ENCODE data around the gene PERP.

GRCh38 chr6:138044972-138045371 lies 62.2 kb downstream of the PERP start:
- no peak for TF ChIP-seq CTCF (IDR thresholded peaks at IDR 0.05)
- TF ChIP-seq POLR2A (IDR thresholded peaks at IDR 0.05), result no peak
- TF ChIP-seq POLR2AphosphoS5 (IDR thresholded peaks at IDR 0.05; ENCODE audit: insufficient read depth in 1 of 2, low read depth in 1 of 2), result no peak

Measured in vagina (tissue), 2 donors.